ENCODE data around the gene GSTA4.

DNA sequence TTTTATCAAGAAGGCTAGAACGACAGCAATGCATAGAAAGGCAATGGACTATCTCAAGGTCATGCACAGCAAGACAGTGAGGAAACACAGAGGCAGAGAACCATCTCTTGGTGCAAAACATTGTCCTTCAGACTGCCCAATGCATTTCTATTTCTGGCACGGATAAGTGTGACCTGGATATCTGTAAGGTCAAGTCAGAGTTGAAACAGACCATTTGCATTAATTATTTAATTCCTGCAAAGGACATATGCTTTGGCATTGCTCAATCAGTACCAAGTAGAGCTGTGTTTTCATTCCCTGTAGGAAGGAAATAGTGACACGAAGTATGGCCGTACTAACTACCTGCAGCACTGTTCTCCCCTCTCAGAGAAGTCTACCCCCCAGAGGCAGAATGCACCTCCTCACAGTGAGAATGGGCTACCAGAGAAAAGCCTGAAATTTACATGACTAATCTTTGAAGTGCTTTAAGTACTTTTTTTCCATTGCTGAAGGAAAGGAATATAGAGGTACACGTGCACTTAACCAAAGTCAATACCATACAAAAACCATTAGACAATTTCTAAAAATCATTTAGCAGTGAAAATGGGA is 32.1 kb upstream of the GSTA4 start:
- TF ChIP-seq POLR2A (IDR thresholded peaks at IDR 0.05; ENCODE audit: low read depth, low read length) (no peak), TAF1 (IDR thresholded peaks at IDR 0.05; ENCODE audit: low read depth, low read length) (no peak)
